Adrenal gland (tissue), 12 donors: ENCODE results near the gene PACRG. TPM values are rescaled to one million over a fixed set of nuclear protein-coding genes. Genes with fewer than 3 reads are reported as not detected.

Experiments
- DNase-seq, 7 donors: peaks; one replicate each; pipeline ENCODE4 v3.0.0-alpha.2; 2019 to 2020
- H3K27ac ChIP-seq, 5 donors: fragments of 200-600 bp; sonication (generic) in 4 of 5; 1 replicate in 3 of 5; 2 replicates in 2 of 5; pipeline versions ENCODE4 v1.5.1 to v1.8.0; 2016 to 2020; ENCODE audit warnings: mild to moderate bottlenecking in 1 of 5
- H3K27me3 ChIP-seq: fragments of 200-600 bp; 2 replicates; pipeline ENCODE4 v1.8.0; 2021
- H3K36me3 ChIP-seq, 2 donors: fragments of 200-600 bp; replicated peaks in 1 of 2; 1 replicate in 1 of 2; 2 replicates in 1 of 2; pipeline versions ENCODE4 v1.5.1 to v1.8.0; 2018 to 2022
- H3K4me1 ChIP-seq, 2 donors: fragments of 200-600 bp; replicated peaks in 1 of 2; 1 replicate in 1 of 2; 2 replicates in 1 of 2; pipeline versions ENCODE4 v1.5.1 to v1.8.0; 2018 to 2021
- H3K4me3 ChIP-seq, 4 donors: fragments of 200-600 bp; sonication (generic) in 3 of 4; one replicate each; pipeline ENCODE4 v1.5.1; 2016 to 2018
- H3K9me3 ChIP-seq, 3 donors: fragments of 200-600 bp; sonication (generic) in 1 of 3; replicated peaks in 1 of 3; 1 replicate in 2 of 3; 2 replicates in 1 of 3; pipeline versions ENCODE4 v1.5.1 to v1.8.0; 2016 to 2021
- CTCF ChIP-seq, 6 experiments: fragments of 450-650 bp in 4 of 6; fragments of 200-600 bp in 2 of 6; sonication (generic) in 1 of 6; IDR thresholded peaks; 1 replicate in 5 of 6; 2 replicates in 1 of 6; pipeline versions ENCODE4 v1.5.1 to v1.8.0; 2016 to 2021; ENCODE audit warnings: antibody characterized with exemption in 6 of 6, mild to moderate bottlenecking in 2 of 6, moderate library complexity in 1 of 6
- POLR2A ChIP-seq, 2 donors: fragments of 450-650 bp; IDR thresholded peaks; one replicate each; pipeline ENCODE4 v1.6.1; 2017; ENCODE audit warnings: antibody characterized with exemption in 2 of 2, mild to moderate bottlenecking in 2 of 2, moderate library complexity in 1 of 2
- WGBS, 4 donors: extraction: QIAGEN DNeasy Blood & Tissue Kit in 2 of 4; methylation state at CpG; one replicate each; pipeline versions ENCODE4 v1.1.5 to v1.1.7; 2013 to 2017; 5-methylcytosine and 5-hydroxymethylcytosine counted together
- intact Hi-C, 2 donors: fragments of 100-400 bp; cut with DNase I; formaldehyde crosslinking; loops; one replicate each; pipeline versions ENCODE4 v1.14.1 to v1.15.0; 2022 to 2023
- polyA plus RNA-seq, 3 donors: library from polyadenylated mRNA; stranded (reverse); fragments of 200-250 nt in 2 of 3; fragments of 350-450 nt in 1 of 3; fragmentation: Illumina TruSeq in 1 of 3; extraction: RNeasy Lipid Tissue Mini Kit (QIAGEN cat#74804) in 1 of 3; gene quantifications; one replicate each; pipeline ENCODE4 v1.2.3, GENCODE V29; 2013 to 2014
- total RNA-seq, 9 donors: library from RNA; depleted of rRNA in 4 of 9; stranded (reverse); fragments of >200 nt in 4 of 9; fragments of 120-200 nt in 1 of 9; fragmentation: NEBNext Ultra II Directional in 1 of 9; extraction: Animal tissue kit (Norgen Biotek cat#: 25700) in 1 of 9; gene quantifications; one replicate each; pipeline versions ENCODE4 v1.1.0 to v1.2.4, GENCODE V29; 2013 to 2023
- donor health status: healthy with polysubstance abuse.
- donor health status: Bipolar disorder and iron deficiency.
- donor health status: DM: yes; HTN: yes; CAD: no.
- donor health status: DM: no; HTN: no; CAD: no.
- donor health status: DM: no; HTN: no; CAD: no.
- donor health status: DM: yes; HTN: yes; CAD: no.

PACRG gene
- total and polyA plus RNA-seq, 12 donors: 0.18 to 6.1 (median 1.4) TPM

GRCh38 chr6:163302747-163303146, 575.0 kb downstream of the PACRG start:
- no peak overlapping the region for H3K4me3 ChIP-seq
- H3K27ac ChIP-seq: no peak overlapping the region
- TF ChIP-seq CTCF (IDR thresholded peaks at IDR 0.05) (no peak), POLR2A (IDR thresholded peaks at IDR 0.05) (no peak)
- H3K4me1 ChIP-seq: peaks cover 0 to 4% of the 10 kb centered on the region in 2 donors
- intact Hi-C loops: no loop called here
- H3K36me3 ChIP-seq: no peaks in the 10 kb centered on the region
- H3K9me3 ChIP-seq: no peaks in the 10 kb centered on the region
- no peak for DNase-seq
- 78 to 90% (median 84%) methylated on average over 9 of the region's 9 CpGs for WGBS, 4 donors
- no peaks in the 10 kb centered on the region for H3K27me3 ChIP-seq

- DNase-seq: no peak
- no peak for TF ChIP-seq POLR2A (IDR thresholded peaks at IDR 0.05)
- no peaks in the 10 kb centered on the region for H3K27me3 ChIP-seq
- H3K27ac ChIP-seq: no peak overlapping the region
- H3K9me3 ChIP-seq: no peaks in the 10 kb centered on the region
- intact Hi-C loops: no loop called here
- H3K4me1 ChIP-seq: peaks cover 0 to 4% of the 10 kb centered on the region in 2 donors
- H3K36me3 ChIP-seq: no peaks in the 10 kb centered on the region
- H3K4me3 ChIP-seq: no peak overlapping the region
- WGBS, 4 donors: 73 to 92% (median 80%) methylated on average over 2 of the region's 2 CpGs
Measured at GRCh38 chr6:163306000-163306399, 578.2 kb downstream of the PACRG start.

GRCh38 chr6:163308629-163309440, 581.1 kb downstream of the PACRG start:
- intact Hi-C loops: no loop called here
- 92 to 95% (median 92%) methylated on average over 15 to 22 of the region's 22 CpGs for WGBS, 4 donors
- TF ChIP-seq CTCF (IDR thresholded peaks at IDR 0.05) (no peak), POLR2A (IDR thresholded peaks at IDR 0.05) (no peak)
- no peaks in the 10 kb centered on the region for H3K9me3 ChIP-seq
- H3K27me3 ChIP-seq: no peaks in the 10 kb centered on the region
- no peaks in the 10 kb centered on the region for H3K4me1 ChIP-seq
- peak in 1 of 7 donors; percentile 31 for DNase-seq
- no peaks in the 10 kb centered on the region for H3K36me3 ChIP-seq
- H3K4me3 ChIP-seq: no peak overlapping the region
- H3K27ac ChIP-seq: no peak overlapping the region

- WGBS, 4 donors: 68 to 82% (median 69%) methylated on average over 13 of the region's 13 CpGs
- Histone ChIP-seq H3K36me3 (no peaks in the 10 kb centered on the region), H3K9me3 (no peaks in the 10 kb centered on the region), H3K4me1 (no peaks in the 10 kb centered on the region), H3K4me3 (no peak overlapping the region), H3K27ac (no peak overlapping the region), H3K27me3 (no peaks in the 10 kb centered on the region)
- intact Hi-C loops: no loop called here
- peak in 1 of 7 donors; percentile 44 for DNase-seq
- TF ChIP-seq POLR2A (IDR thresholded peaks at IDR 0.05) (no peak), CTCF (IDR thresholded peaks at IDR 0.05) (no peak)
Measured at GRCh38 chr6:163309491-163310026, 581.8 kb downstream of the PACRG start.
